Panc1 (cell line): ENCODE results near the gene RGPD3.

Experiments used
- POLR2AphosphoS5 ChIP-seq: IDR thresholded peaks from 2 replicates; pipeline ENCODE4 v1.6.1; 2012; ENCODE audit warnings: mild to moderate bottlenecking, low read depth, low read length, moderate library complexity
- SIN3A ChIP-seq: IDR thresholded peaks from 2 replicates; pipeline ENCODE4 v1.6.1; 2012; ENCODE audit warnings: low read depth, mild to moderate bottlenecking, low read length, moderate library complexity, borderline replicate concordance; ENCODE audit not compliant: insufficient read depth
- TF ChIP-seq, protein P1 (sequence below): fragments of 450-650 bp; IDR thresholded peaks from 2 replicates; pipeline ENCODE4 v1.5.1; 2017; ENCODE audit warnings: mild to moderate bottlenecking
- TF ChIP-seq, protein P2 (sequence below), 2 experiments: IDR thresholded peaks; 2 replicates each; pipeline ENCODE4 v1.6.1; 2011 to 2012; ENCODE audit warnings: low read depth in 2 of 2, control low read depth in 1 of 2, low read length in 1 of 2, mild to moderate bottlenecking in 1 of 2, moderate library complexity in 1 of 2; ENCODE audit not compliant: insufficient read depth in 1 of 2

DNA sequence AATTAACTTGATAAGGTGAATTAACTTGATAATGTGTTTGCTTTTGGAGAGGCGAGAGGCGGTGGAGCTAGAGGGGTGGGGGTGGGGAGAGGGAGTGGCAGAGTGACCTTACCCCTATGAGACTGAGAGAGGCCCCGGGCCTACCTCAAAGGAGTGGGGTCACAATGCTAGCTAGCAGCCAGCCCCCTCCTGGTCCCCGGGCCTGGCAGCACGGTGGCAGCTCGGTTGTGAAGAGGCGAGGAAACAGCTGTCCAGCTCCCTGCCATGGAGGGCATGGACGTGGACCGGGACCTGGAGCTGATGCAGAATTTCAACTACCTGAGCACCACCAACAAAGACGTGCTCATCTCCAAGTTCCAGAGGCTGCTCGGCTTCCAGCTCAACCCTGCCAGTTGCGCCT lies 123.9 kb downstream of the RGPD3 start:
- TF ChIP-seq POLR2AphosphoS5: no peak
- TF ChIP-seq, protein P1, sequence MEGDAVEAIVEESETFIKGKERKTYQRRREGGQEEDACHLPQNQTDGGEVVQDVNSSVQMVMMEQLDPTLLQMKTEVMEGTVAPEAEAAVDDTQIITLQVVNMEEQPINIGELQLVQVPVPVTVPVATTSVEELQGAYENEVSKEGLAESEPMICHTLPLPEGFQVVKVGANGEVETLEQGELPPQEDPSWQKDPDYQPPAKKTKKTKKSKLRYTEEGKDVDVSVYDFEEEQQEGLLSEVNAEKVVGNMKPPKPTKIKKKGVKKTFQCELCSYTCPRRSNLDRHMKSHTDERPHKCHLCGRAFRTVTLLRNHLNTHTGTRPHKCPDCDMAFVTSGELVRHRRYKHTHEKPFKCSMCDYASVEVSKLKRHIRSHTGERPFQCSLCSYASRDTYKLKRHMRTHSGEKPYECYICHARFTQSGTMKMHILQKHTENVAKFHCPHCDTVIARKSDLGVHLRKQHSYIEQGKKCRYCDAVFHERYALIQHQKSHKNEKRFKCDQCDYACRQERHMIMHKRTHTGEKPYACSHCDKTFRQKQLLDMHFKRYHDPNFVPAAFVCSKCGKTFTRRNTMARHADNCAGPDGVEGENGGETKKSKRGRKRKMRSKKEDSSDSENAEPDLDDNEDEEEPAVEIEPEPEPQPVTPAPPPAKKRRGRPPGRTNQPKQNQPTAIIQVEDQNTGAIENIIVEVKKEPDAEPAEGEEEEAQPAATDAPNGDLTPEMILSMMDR: no peak
- no peak for TF ChIP-seq SIN3A
- TF ChIP-seq, protein P2, sequence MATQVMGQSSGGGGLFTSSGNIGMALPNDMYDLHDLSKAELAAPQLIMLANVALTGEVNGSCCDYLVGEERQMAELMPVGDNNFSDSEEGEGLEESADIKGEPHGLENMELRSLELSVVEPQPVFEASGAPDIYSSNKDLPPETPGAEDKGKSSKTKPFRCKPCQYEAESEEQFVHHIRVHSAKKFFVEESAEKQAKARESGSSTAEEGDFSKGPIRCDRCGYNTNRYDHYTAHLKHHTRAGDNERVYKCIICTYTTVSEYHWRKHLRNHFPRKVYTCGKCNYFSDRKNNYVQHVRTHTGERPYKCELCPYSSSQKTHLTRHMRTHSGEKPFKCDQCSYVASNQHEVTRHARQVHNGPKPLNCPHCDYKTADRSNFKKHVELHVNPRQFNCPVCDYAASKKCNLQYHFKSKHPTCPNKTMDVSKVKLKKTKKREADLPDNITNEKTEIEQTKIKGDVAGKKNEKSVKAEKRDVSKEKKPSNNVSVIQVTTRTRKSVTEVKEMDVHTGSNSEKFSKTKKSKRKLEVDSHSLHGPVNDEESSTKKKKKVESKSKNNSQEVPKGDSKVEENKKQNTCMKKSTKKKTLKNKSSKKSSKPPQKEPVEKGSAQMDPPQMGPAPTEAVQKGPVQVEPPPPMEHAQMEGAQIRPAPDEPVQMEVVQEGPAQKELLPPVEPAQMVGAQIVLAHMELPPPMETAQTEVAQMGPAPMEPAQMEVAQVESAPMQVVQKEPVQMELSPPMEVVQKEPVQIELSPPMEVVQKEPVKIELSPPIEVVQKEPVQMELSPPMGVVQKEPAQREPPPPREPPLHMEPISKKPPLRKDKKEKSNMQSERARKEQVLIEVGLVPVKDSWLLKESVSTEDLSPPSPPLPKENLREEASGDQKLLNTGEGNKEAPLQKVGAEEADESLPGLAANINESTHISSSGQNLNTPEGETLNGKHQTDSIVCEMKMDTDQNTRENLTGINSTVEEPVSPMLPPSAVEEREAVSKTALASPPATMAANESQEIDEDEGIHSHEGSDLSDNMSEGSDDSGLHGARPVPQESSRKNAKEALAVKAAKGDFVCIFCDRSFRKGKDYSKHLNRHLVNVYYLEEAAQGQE (IDR thresholded peaks at IDR 0.05; ENCODE audit: insufficient read depth in 1 of 2, low read depth in 2 of 2, low read length in 1 of 2): no peak
